Measurements from ENCODE around the gene TMTC1. TPM values are rescaled to one million over a fixed set of nuclear protein-coding genes. Genes with fewer than 3 reads are reported as not detected.

TMTC1 gene
- total and polyA plus RNA-seq, 2 donors: 5.4 to 9.3 TPM

GRCh38 chr12:29750131-29750927, 33.4 kb downstream of the TMTC1 start:
- no peak for DNase-seq (ENCODE audit: low read depth in 6 of 9, low spot score in 9 of 9)
- Histone ChIP-seq H3K27me3 (ENCODE audit: control insufficient read depth in 2 of 2, insufficient read depth in 1 of 2, low read length in 1 of 2) (no peaks in the 10 kb centered on the region), H3K4me1 (ENCODE audit: control insufficient read depth in 2 of 2, insufficient read depth in 2 of 2, low read length in 2 of 2) (no peaks in the 10 kb centered on the region), H3K9me3 (ENCODE audit: control insufficient read depth in 2 of 2, insufficient read depth in 1 of 2, low read length in 1 of 2) (no peaks in the 10 kb centered on the region), H3K4me3 (ENCODE audit: low read length in 2 of 2) (no peak overlapping the region), H3K36me3 (ENCODE audit: control insufficient read depth in 2 of 2, insufficient read depth in 2 of 2, low read length in 1 of 2) (no peaks in the 10 kb centered on the region), H3K27ac (ENCODE audit: low read depth in 1 of 2, low read length in 1 of 2) (no peak overlapping the region)
- WGBS: 38% methylated on average over 1 of the region's 1 CpG

- 0% methylated on average over 1 of the region's 1 CpG for WGBS
- Histone ChIP-seq H3K9me3 (ENCODE audit: control insufficient read depth in 2 of 2, insufficient read depth in 1 of 2, low read length in 1 of 2) (no peaks in the 10 kb centered on the region), H3K27me3 (ENCODE audit: control insufficient read depth in 2 of 2, insufficient read depth in 1 of 2, low read length in 1 of 2) (no peaks in the 10 kb centered on the region), H3K36me3 (ENCODE audit: control insufficient read depth in 2 of 2, insufficient read depth in 2 of 2, low read length in 1 of 2) (no peaks in the 10 kb centered on the region), H3K4me1 (ENCODE audit: control insufficient read depth in 2 of 2, insufficient read depth in 2 of 2, low read length in 2 of 2) (no peaks in the 10 kb centered on the region), H3K27ac (ENCODE audit: low read depth in 1 of 2, low read length in 1 of 2) (no peak overlapping the region), H3K4me3 (ENCODE audit: low read length in 2 of 2) (no peak overlapping the region)
- no peak for DNase-seq (ENCODE audit: low read depth in 6 of 9, low spot score in 9 of 9)
Measured at GRCh38 chr12:29744365-29744764, 39.4 kb downstream of the TMTC1 start.

- WGBS: 71% methylated on average over 3 of the region's 3 CpGs
- H3K4me3 ChIP-seq (ENCODE audit: low read length in 2 of 2): no peak overlapping the region
- no peaks in the 10 kb centered on the region for H3K27me3 ChIP-seq (ENCODE audit: control insufficient read depth in 2 of 2, insufficient read depth in 1 of 2, low read length in 1 of 2)
- no peaks in the 10 kb centered on the region for H3K36me3 ChIP-seq (ENCODE audit: control insufficient read depth in 2 of 2, insufficient read depth in 2 of 2, low read length in 1 of 2)
- no peaks in the 10 kb centered on the region for H3K9me3 ChIP-seq (ENCODE audit: control insufficient read depth in 2 of 2, insufficient read depth in 1 of 2, low read length in 1 of 2)
- no peak for DNase-seq (ENCODE audit: low read depth in 6 of 9, low spot score in 9 of 9)
- no peaks in the 10 kb centered on the region for H3K4me1 ChIP-seq (ENCODE audit: control insufficient read depth in 2 of 2, insufficient read depth in 2 of 2, low read length in 2 of 2)
- H3K27ac ChIP-seq (ENCODE audit: low read depth in 1 of 2, low read length in 1 of 2): no peak overlapping the region
Measured at GRCh38 chr12:29743801-29744200, 39.9 kb downstream of the TMTC1 start.

GRCh38 chr12:29743077-29743476, 40.7 kb downstream of the TMTC1 start:
- WGBS: 94% methylated on average over 4 of the region's 4 CpGs
- Histone ChIP-seq H3K27me3 (ENCODE audit: control insufficient read depth in 2 of 2, insufficient read depth in 1 of 2, low read length in 1 of 2) (no peaks in the 10 kb centered on the region), H3K36me3 (ENCODE audit: control insufficient read depth in 2 of 2, insufficient read depth in 2 of 2, low read length in 1 of 2) (no peaks in the 10 kb centered on the region), H3K9me3 (ENCODE audit: control insufficient read depth in 2 of 2, insufficient read depth in 1 of 2, low read length in 1 of 2) (no peaks in the 10 kb centered on the region), H3K4me1 (ENCODE audit: control insufficient read depth in 2 of 2, insufficient read depth in 2 of 2, low read length in 2 of 2) (no peaks in the 10 kb centered on the region), H3K27ac (ENCODE audit: low read depth in 1 of 2, low read length in 1 of 2) (no peak overlapping the region), H3K4me3 (ENCODE audit: low read length in 2 of 2) (no peak overlapping the region)
- DNase-seq (ENCODE audit: low read depth in 6 of 9, low spot score in 9 of 9): no peak

- H3K27ac ChIP-seq (ENCODE audit: low read depth in 1 of 2, low read length in 1 of 2): no peak overlapping the region
- DNase-seq (ENCODE audit: low read depth in 6 of 9, low spot score in 9 of 9): no peak
- H3K9me3 ChIP-seq (ENCODE audit: control insufficient read depth in 2 of 2, insufficient read depth in 1 of 2, low read length in 1 of 2): no peaks in the 10 kb centered on the region
- 98% methylated on average over 1 of the region's 1 CpG for WGBS
- H3K27me3 ChIP-seq (ENCODE audit: control insufficient read depth in 2 of 2, insufficient read depth in 1 of 2, low read length in 1 of 2): no peaks in the 10 kb centered on the region
- no peaks in the 10 kb centered on the region for H3K4me1 ChIP-seq (ENCODE audit: control insufficient read depth in 2 of 2, insufficient read depth in 2 of 2, low read length in 2 of 2)
- no peaks in the 10 kb centered on the region for H3K36me3 ChIP-seq (ENCODE audit: control insufficient read depth in 2 of 2, insufficient read depth in 2 of 2, low read length in 1 of 2)
- no peak overlapping the region for H3K4me3 ChIP-seq (ENCODE audit: low read length in 2 of 2)
Measured at GRCh38 chr12:29742646-29743045, 41.1 kb downstream of the TMTC1 start.

- Histone ChIP-seq H3K27me3 (ENCODE audit: control insufficient read depth in 2 of 2, insufficient read depth in 1 of 2, low read length in 1 of 2) (no peaks in the 10 kb centered on the region), H3K27ac (ENCODE audit: low read depth in 1 of 2, low read length in 1 of 2) (no peak overlapping the region), H3K4me3 (ENCODE audit: low read length in 2 of 2) (no peak overlapping the region), H3K36me3 (ENCODE audit: control insufficient read depth in 2 of 2, insufficient read depth in 2 of 2, low read length in 1 of 2) (no peaks in the 10 kb centered on the region), H3K4me1 (ENCODE audit: control insufficient read depth in 2 of 2, insufficient read depth in 2 of 2, low read length in 2 of 2) (no peaks in the 10 kb centered on the region), H3K9me3 (ENCODE audit: control insufficient read depth in 2 of 2, insufficient read depth in 1 of 2, low read length in 1 of 2) (no peaks in the 10 kb centered on the region)
- 91% methylated on average over 7 of the region's 7 CpGs for WGBS
- no peak for DNase-seq (ENCODE audit: low read depth in 6 of 9, low spot score in 9 of 9)
Measured at GRCh38 chr12:29741342-29742241, 42.1 kb downstream of the TMTC1 start.

- Histone ChIP-seq H3K36me3 (ENCODE audit: control insufficient read depth in 2 of 2, insufficient read depth in 2 of 2, low read length in 1 of 2) (no peaks in the 10 kb centered on the region), H3K4me1 (ENCODE audit: control insufficient read depth in 2 of 2, insufficient read depth in 2 of 2, low read length in 2 of 2) (no peaks in the 10 kb centered on the region), H3K27me3 (ENCODE audit: control insufficient read depth in 2 of 2, insufficient read depth in 1 of 2, low read length in 1 of 2) (no peaks in the 10 kb centered on the region), H3K9me3 (ENCODE audit: control insufficient read depth in 2 of 2, insufficient read depth in 1 of 2, low read length in 1 of 2) (no peaks in the 10 kb centered on the region), H3K4me3 (ENCODE audit: low read length in 2 of 2) (no peak overlapping the region), H3K27ac (ENCODE audit: low read depth in 1 of 2, low read length in 1 of 2) (no peak overlapping the region)
- no peak for DNase-seq (ENCODE audit: low read depth in 6 of 9, low spot score in 9 of 9)
- 93% methylated on average over 10 of the region's 10 CpGs for WGBS
Measured at GRCh38 chr12:29739279-29739991, 44.3 kb downstream of the TMTC1 start.

GRCh38 chr12:29738365-29738764, 45.4 kb downstream of the TMTC1 start:
- 95% methylated on average over 3 of the region's 3 CpGs for WGBS
- Histone ChIP-seq H3K4me1 (ENCODE audit: control insufficient read depth in 2 of 2, insufficient read depth in 2 of 2, low read length in 2 of 2) (no peaks in the 10 kb centered on the region), H3K27me3 (ENCODE audit: control insufficient read depth in 2 of 2, insufficient read depth in 1 of 2, low read length in 1 of 2) (no peaks in the 10 kb centered on the region), H3K27ac (ENCODE audit: low read depth in 1 of 2, low read length in 1 of 2) (no peak overlapping the region), H3K36me3 (ENCODE audit: control insufficient read depth in 2 of 2, insufficient read depth in 2 of 2, low read length in 1 of 2) (no peaks in the 10 kb centered on the region), H3K9me3 (ENCODE audit: control insufficient read depth in 2 of 2, insufficient read depth in 1 of 2, low read length in 1 of 2) (no peaks in the 10 kb centered on the region), H3K4me3 (ENCODE audit: low read length in 2 of 2) (no peak overlapping the region)
- DNase-seq (ENCODE audit: low read depth in 6 of 9, low spot score in 9 of 9): no peak

- H3K4me1 ChIP-seq (ENCODE audit: control insufficient read depth in 2 of 2, insufficient read depth in 2 of 2, low read length in 2 of 2): no peaks in the 10 kb centered on the region
- WGBS: 93% methylated on average over 4 of the region's 4 CpGs
Measured at GRCh38 chr12:29737644-29738043, 46.1 kb downstream of the TMTC1 start.

More at GRCh38 chr12:29737644-29738043, 46.1 kb downstream of the TMTC1 start:
- H3K27ac ChIP-seq (ENCODE audit: low read depth in 1 of 2, low read length in 1 of 2): no peak overlapping the region
- no peak overlapping the region for H3K4me3 ChIP-seq (ENCODE audit: low read length in 2 of 2)
- DNase-seq (ENCODE audit: low read depth in 6 of 9, low spot score in 9 of 9): no peak
- no peaks in the 10 kb centered on the region for H3K9me3 ChIP-seq (ENCODE audit: control insufficient read depth in 2 of 2, insufficient read depth in 1 of 2, low read length in 1 of 2)
- H3K27me3 ChIP-seq (ENCODE audit: control insufficient read depth in 2 of 2, insufficient read depth in 1 of 2, low read length in 1 of 2): no peaks in the 10 kb centered on the region
- no peaks in the 10 kb centered on the region for H3K36me3 ChIP-seq (ENCODE audit: control insufficient read depth in 2 of 2, insufficient read depth in 2 of 2, low read length in 1 of 2)
